ENCODE measurements around the gene SLC8A2. TPM values are rescaled to one million over a fixed set of nuclear protein-coding genes. Genes with fewer than 3 reads are reported as not detected.
A peak's percentile ranks its signal among the peaks of the same experiment; 100 is the strongest.

The SLC8A2 gene
- total and polyA plus RNA-seq, 3 donors from 2014 or later, result 4.2 to 12.9 (median 5.0) TPM

- TF ChIP-seq CTCF (IDR thresholded peaks at IDR 0.05) (no peak), POLR2A (IDR thresholded peaks at IDR 0.05) (no peak)
- no peak overlapping the region for H3K27ac ChIP-seq
- H3K4me3 ChIP-seq, result no peak overlapping the region
- WGBS, 2 donors, result 82 to 84% methylated on average over 9 of the region's 9 CpGs
- intact Hi-C loops (cut with DNase I; ENCODE audit: low total_unique reads), result no loop called here
- DNase-seq, result no peak
- no peaks in the 10 kb centered on the region for H3K36me3 ChIP-seq (ENCODE audit: low read depth, missing control alignments)
- no peaks in the 10 kb centered on the region for H3K9me3 ChIP-seq
- H3K27me3 ChIP-seq, result no peaks in the 10 kb centered on the region
- peaks cover 13% of the 10 kb centered on the region for H3K4me1 ChIP-seq
Measured at GRCh38 chr19:47475465-47475864, 3.8 kb upstream of the SLC8A2 start.

DNA sequence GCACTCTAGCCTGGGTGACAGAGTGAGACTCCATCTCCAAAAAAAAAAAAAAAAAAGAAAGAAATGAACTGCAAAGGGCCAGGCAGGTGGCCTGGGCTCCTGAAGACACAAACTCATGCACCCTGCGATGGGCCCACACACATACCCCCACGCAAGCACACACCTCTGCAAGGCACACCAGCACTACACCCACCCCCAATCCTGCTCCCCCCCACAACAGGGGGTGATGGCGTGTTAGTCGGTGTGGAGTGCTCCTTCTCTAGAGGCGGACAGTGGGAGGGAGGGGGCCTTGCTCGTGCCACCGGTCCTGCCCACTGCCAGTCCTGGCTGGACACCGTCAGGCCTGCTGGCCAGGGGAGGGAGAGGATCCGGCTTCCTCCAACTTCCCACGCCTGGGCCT is 1.6 kb upstream of the SLC8A2 start:
- no peaks in the 10 kb centered on the region for H3K36me3 ChIP-seq (ENCODE audit: low read depth, missing control alignments)
- H3K4me1 ChIP-seq, result peaks cover 13% of the 10 kb centered on the region
- no peak for DNase-seq
- no peaks in the 10 kb centered on the region for H3K27me3 ChIP-seq
- no peaks in the 10 kb centered on the region for H3K9me3 ChIP-seq
- WGBS, 2 donors, result 84 to 87% methylated on average over 10 of the region's 10 CpGs
- no peak for TF ChIP-seq POLR2A (IDR thresholded peaks at IDR 0.05)
- intact Hi-C loops (cut with DNase I; ENCODE audit: low total_unique reads), result no loop called here
- no peak overlapping the region for H3K4me3 ChIP-seq
- no peak overlapping the region for H3K27ac ChIP-seq

- Histone ChIP-seq H3K36me3 (ENCODE audit: low read depth, missing control alignments) (no peaks in the 10 kb centered on the region), H3K4me1 (peaks cover 13% of the 10 kb centered on the region), H3K27me3 (no peaks in the 10 kb centered on the region), H3K27ac (no peak overlapping the region), H3K4me3 (peak overlapping the region in 1 of 2 donors; percentile 36), H3K9me3 (no peaks in the 10 kb centered on the region)
- no peak for DNase-seq
- TF ChIP-seq CTCF (IDR thresholded peaks at IDR 0.05), result no peak
- no peak for TF ChIP-seq POLR2A (IDR thresholded peaks at IDR 0.05)
- intact Hi-C loops (cut with DNase I; ENCODE audit: low total_unique reads), result no loop called here
- 0% methylated on average over 7 to 13 of the region's 16 CpGs for WGBS, 2 donors
Measured at GRCh38 chr19:47471381-47471732, 336 bp downstream of the SLC8A2 start.

GRCh38 chr19:47470447-47471195 is 1.1 kb downstream of the SLC8A2 start:
- H3K4me3 ChIP-seq, result no peak overlapping the region
- TF ChIP-seq CTCF (IDR thresholded peaks at IDR 0.05), result no peak
- no peak for TF ChIP-seq POLR2A (IDR thresholded peaks at IDR 0.05)
- H3K36me3 ChIP-seq (ENCODE audit: low read depth, missing control alignments), result no peaks in the 10 kb centered on the region
- H3K27ac ChIP-seq, result no peak overlapping the region
- DNase-seq, result no peak
- no peaks in the 10 kb centered on the region for H3K27me3 ChIP-seq
- 32 to 33% methylated on average over 13 of the region's 13 CpGs for WGBS, 2 donors
- peaks cover 13% of the 10 kb centered on the region for H3K4me1 ChIP-seq
- H3K9me3 ChIP-seq, result no peaks in the 10 kb centered on the region
- intact Hi-C loops (cut with DNase I; ENCODE audit: low total_unique reads), result no loop called here

GRCh38 chr19:47469719-47470118 is 2.0 kb downstream of the SLC8A2 start:
- Histone ChIP-seq H3K36me3 (ENCODE audit: low read depth, missing control alignments) (no peaks in the 10 kb centered on the region), H3K9me3 (no peaks in the 10 kb centered on the region), H3K27me3 (no peaks in the 10 kb centered on the region), H3K27ac (no peak overlapping the region), H3K4me1 (peaks cover 13% of the 10 kb centered on the region), H3K4me3 (no peak overlapping the region)
- 13 to 25% methylated on average over 5 to 12 of the region's 12 CpGs for WGBS, 2 donors
- no peak for TF ChIP-seq CTCF (IDR thresholded peaks at IDR 0.05)
- no peak for TF ChIP-seq POLR2A (IDR thresholded peaks at IDR 0.05)
- DNase-seq, result no peak
- intact Hi-C loops (cut with DNase I; ENCODE audit: low total_unique reads), result no loop called here
